ENCODE data around the gene MBTD1.
"Not testable (repeated sequence)": the region's sequence is repeated elsewhere in the genome, so short reads cannot be mapped to it uniquely, and the experiment has no call there.

The MBTD1 gene

DNA sequence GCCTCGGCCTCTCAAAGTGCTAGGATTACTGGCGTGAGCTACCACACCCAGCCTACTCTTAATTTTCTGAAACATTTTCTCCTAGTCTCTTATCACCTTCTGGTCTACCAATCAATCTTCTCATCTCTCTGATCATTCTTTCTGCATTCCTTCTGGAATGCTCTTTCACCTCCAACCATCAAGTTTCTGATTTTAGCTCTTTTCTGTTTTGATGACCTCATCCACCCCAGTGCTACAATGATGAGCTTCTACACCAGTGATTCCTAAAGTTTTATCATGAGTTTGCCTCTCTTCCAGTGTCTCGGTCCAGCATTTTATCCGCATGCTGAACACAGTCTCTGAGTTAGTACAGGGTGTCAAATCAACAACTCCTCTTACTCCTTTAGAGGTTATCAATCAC is 62.1 kb downstream of the MBTD1 start:
- Histone ChIP-seq H3K4me3 (ENCODE audit: insufficient read depth, low read depth, low read length, poor library complexity, severe bottlenecking) (no peak overlapping the region), H3K36me3 (ENCODE audit: control insufficient read depth, insufficient read depth, low read length) (peaks cover 38% of the 10 kb centered on the region), H3K27ac (ENCODE audit: insufficient read depth, low read length, poor library complexity, severe bottlenecking) (no peak overlapping the region), H3K9me3 (ENCODE audit: control insufficient read depth, low read length) (no peaks in the 10 kb centered on the region), H3K27me3 (replicated peaks; ENCODE audit: control insufficient read depth, insufficient read depth, low read length, poor library complexity, severe bottlenecking) (no peaks in the 10 kb centered on the region), H3K4me1 (ENCODE audit: control insufficient read depth, insufficient read depth, low read length, poor library complexity, severe bottlenecking) (peaks cover 10% of the 10 kb centered on the region)
- DNase-seq: no peak

DNA sequence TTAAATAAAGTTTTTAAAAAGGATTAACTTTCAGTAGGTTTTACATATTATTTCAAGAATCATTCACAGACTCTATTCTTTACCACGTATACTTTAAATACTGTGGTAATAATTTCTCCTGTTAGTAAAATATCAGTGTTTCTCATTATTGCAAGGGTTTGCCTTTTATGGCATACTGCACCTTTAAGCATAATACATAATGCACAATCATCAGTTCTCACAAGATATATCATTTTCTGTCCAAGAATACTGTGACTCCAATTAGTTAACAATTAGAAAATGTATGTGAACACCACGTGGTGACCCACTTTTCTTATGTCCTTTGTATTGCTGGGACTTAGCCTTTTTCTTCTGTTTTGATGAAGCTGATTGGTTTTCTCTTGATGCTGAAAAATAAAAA is 68.0 kb downstream of the MBTD1 start:
- Histone ChIP-seq H3K4me1 (ENCODE audit: control insufficient read depth, insufficient read depth, low read length, poor library complexity, severe bottlenecking) (no peaks in the 10 kb centered on the region), H3K9me3 (ENCODE audit: control insufficient read depth, low read length) (no peaks in the 10 kb centered on the region), H3K27ac (ENCODE audit: insufficient read depth, low read length, poor library complexity, severe bottlenecking) (no peak overlapping the region), H3K27me3 (replicated peaks; ENCODE audit: control insufficient read depth, insufficient read depth, low read length, poor library complexity, severe bottlenecking) (no peaks in the 10 kb centered on the region), H3K36me3 (ENCODE audit: control insufficient read depth, insufficient read depth, low read length) (peaks cover 46% of the 10 kb centered on the region), H3K4me3 (ENCODE audit: insufficient read depth, low read depth, low read length, poor library complexity, severe bottlenecking) (no peak overlapping the region)
- no peak for DNase-seq

DNA sequence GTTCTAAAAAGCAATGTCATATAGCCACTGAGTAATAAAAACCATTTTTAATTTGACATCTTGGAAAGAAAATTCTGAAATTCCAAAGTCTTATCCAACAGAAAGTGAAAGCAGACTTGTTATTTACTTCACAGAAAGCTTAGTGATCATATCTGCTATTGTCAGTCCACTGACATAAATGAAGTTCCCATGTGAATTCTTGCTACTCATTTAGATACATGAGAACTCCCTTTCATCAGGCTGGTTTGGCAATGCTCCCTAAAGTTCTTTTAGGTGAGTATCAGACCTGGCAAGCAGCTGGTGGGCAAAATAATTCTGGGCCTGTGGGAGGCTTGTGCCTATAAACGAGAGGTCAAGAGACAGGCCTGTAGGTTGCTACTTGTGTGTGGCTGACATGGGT is 70.2 kb downstream of the MBTD1 start:
- Histone ChIP-seq H3K27me3 (replicated peaks; ENCODE audit: control insufficient read depth, insufficient read depth, low read length, poor library complexity, severe bottlenecking) (no peaks in the 10 kb centered on the region), H3K4me1 (ENCODE audit: control insufficient read depth, insufficient read depth, low read length, poor library complexity, severe bottlenecking) (no peaks in the 10 kb centered on the region), H3K27ac (ENCODE audit: insufficient read depth, low read length, poor library complexity, severe bottlenecking) (no peak overlapping the region), H3K36me3 (ENCODE audit: control insufficient read depth, insufficient read depth, low read length) (peaks cover 40% of the 10 kb centered on the region), H3K9me3 (ENCODE audit: control insufficient read depth, low read length) (no peaks in the 10 kb centered on the region), H3K4me3 (ENCODE audit: insufficient read depth, low read depth, low read length, poor library complexity, severe bottlenecking) (no peak overlapping the region)
- DNase-seq: no peak

DNA sequence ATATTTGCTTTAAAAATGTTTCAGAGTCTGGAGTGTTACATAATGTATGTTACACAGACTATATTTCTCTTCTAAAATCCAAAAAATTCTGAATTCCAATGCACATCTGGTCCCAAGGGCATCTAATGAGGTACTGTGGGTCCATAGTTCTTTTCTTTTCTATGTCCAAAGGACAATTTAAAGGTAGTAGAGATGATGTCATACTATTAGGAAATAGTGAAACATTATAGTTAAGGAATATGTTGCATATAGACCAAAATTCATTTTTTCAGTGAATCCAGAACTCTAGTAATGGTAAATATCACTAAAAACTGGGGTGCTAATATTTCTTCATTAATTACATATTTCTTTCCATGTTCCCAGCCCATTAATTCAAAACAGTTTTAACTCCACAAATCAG is 70.7 kb downstream of the MBTD1 start:
- Histone ChIP-seq H3K9me3 (ENCODE audit: control insufficient read depth, low read length) (no peaks in the 10 kb centered on the region), H3K36me3 (ENCODE audit: control insufficient read depth, insufficient read depth, low read length) (peaks cover 37% of the 10 kb centered on the region), H3K27me3 (replicated peaks; ENCODE audit: control insufficient read depth, insufficient read depth, low read length, poor library complexity, severe bottlenecking) (no peaks in the 10 kb centered on the region), H3K27ac (ENCODE audit: insufficient read depth, low read length, poor library complexity, severe bottlenecking) (no peak overlapping the region), H3K4me3 (ENCODE audit: insufficient read depth, low read depth, low read length, poor library complexity, severe bottlenecking) (no peak overlapping the region), H3K4me1 (ENCODE audit: control insufficient read depth, insufficient read depth, low read length, poor library complexity, severe bottlenecking) (no peaks in the 10 kb centered on the region)
- no peak for DNase-seq

DNA sequence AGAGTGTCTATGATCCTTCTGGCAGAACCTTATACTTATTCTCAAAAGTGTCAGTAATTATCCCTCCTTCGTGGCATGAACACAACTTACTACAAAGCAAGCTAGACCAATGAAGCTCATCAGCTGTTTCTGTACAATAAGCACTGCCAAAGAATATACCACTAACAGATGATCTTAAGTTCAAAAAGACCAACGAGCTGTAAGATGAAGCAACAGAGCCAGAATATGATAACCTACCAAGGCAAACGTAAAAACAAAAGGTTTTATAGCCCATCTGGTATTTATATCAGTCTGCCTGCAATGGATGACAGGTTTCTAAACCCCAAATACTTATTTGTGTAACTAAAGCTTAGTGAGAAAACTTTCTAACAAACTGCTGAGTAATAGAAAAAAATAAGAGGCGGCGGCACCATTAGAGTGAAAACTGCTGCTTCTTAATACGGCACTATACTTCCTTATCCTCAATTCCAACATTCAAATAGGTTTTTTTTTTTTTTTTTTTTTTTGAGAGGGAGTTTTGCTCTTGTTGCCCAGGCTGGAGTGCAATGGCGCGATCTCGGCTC is 71.5 kb downstream of the MBTD1 start:
- no peak for DNase-seq
- no peaks in the 10 kb centered on the region for H3K4me1 ChIP-seq (ENCODE audit: control insufficient read depth, insufficient read depth, low read length, poor library complexity, severe bottlenecking)
- no peaks in the 10 kb centered on the region for H3K9me3 ChIP-seq (ENCODE audit: control insufficient read depth, low read length)
- no peak overlapping the region for H3K4me3 ChIP-seq (ENCODE audit: insufficient read depth, low read depth, low read length, poor library complexity, severe bottlenecking)
- no peak overlapping the region for H3K27ac ChIP-seq (ENCODE audit: insufficient read depth, low read length, poor library complexity, severe bottlenecking)
- H3K36me3 ChIP-seq (ENCODE audit: control insufficient read depth, insufficient read depth, low read length): peaks cover 33% of the 10 kb centered on the region
- no peaks in the 10 kb centered on the region for H3K27me3 ChIP-seq (replicated peaks; ENCODE audit: control insufficient read depth, insufficient read depth, low read length, poor library complexity, severe bottlenecking)

DNA sequence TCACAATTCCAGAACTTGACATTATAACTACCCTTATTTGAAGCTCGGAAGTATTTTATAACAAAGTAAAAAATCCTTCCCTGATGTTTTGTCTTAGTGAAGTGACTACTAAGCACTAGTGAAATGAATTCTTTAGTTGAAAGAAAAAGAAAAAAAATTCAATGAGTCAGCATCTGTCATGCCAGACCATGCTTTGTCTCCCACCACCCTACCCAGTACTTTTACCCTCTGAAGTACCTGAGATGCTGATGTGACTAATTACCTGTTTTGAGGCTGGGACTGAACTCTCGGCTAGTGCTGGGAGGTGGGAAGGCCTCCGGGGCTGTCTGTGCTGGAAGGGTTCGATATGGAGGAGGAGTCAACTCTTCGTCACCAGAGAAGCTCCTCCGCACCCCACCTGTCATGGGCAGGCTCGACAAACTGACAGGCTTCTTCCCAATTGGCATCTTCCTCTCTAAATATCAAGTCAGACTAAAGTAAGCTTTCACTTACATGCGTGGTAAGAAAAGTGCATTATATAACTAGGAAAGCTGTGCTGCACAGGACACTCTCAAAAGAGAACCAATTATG is 74.0 kb downstream of the MBTD1 start:
- no peak for DNase-seq
- Histone ChIP-seq H3K27ac (ENCODE audit: insufficient read depth, low read length, poor library complexity, severe bottlenecking) (no peak overlapping the region), H3K4me1 (ENCODE audit: control insufficient read depth, insufficient read depth, low read length, poor library complexity, severe bottlenecking) (no peaks in the 10 kb centered on the region), H3K27me3 (replicated peaks; ENCODE audit: control insufficient read depth, insufficient read depth, low read length, poor library complexity, severe bottlenecking) (no peaks in the 10 kb centered on the region), H3K4me3 (ENCODE audit: insufficient read depth, low read depth, low read length, poor library complexity, severe bottlenecking) (no peak overlapping the region), H3K36me3 (ENCODE audit: control insufficient read depth, insufficient read depth, low read length) (peaks cover 31% of the 10 kb centered on the region), H3K9me3 (ENCODE audit: control insufficient read depth, low read length) (no peaks in the 10 kb centered on the region)

DNA sequence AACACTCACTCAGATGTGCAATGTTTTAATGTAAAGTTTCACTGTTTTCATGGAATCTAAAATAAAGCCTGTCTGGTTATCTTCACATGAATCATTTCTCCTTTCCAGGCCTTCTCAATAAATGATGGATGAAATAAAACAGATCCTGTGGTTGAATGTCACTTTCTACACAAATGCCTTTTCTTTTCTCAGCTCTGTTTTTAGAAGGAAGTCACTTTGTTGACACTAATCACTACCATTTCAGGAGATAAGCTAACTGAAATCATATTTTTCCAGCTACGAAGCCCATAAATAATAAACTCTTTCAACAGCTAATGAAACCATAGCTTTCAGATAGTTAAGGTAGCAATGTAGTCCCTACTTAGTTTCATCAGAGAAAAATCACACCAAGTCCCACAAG is 75.7 kb downstream of the MBTD1 start:
- no peak overlapping the region for H3K4me3 ChIP-seq (ENCODE audit: insufficient read depth, low read depth, low read length, poor library complexity, severe bottlenecking)
- no peaks in the 10 kb centered on the region for H3K9me3 ChIP-seq (ENCODE audit: control insufficient read depth, low read length)
- H3K4me1 ChIP-seq (ENCODE audit: control insufficient read depth, insufficient read depth, low read length, poor library complexity, severe bottlenecking): no peaks in the 10 kb centered on the region
- no peak overlapping the region for H3K27ac ChIP-seq (ENCODE audit: insufficient read depth, low read length, poor library complexity, severe bottlenecking)
- H3K27me3 ChIP-seq (replicated peaks; ENCODE audit: control insufficient read depth, insufficient read depth, low read length, poor library complexity, severe bottlenecking): no peaks in the 10 kb centered on the region
- H3K36me3 ChIP-seq (ENCODE audit: control insufficient read depth, insufficient read depth, low read length): peaks cover 21% of the 10 kb centered on the region
- no peak for DNase-seq

DNA sequence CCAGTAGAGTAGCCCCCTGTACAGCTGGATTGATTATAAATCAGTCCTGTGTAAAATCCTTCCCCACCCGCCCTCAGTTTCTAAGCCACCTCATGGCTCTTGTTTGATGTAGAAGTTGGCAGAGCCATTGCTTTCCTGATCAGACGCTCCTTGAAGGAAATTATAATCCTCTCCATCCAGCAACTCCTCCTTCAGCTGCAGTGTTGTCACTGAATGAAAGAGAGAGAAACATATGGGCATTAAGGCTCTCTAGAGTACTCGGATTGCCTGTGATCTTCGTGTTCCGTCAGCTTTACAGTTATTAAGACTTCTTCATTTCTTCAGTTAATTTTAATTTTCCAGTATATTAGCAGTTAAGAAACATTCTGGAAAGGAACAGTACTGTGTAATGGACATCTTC is 79.4 kb downstream of the MBTD1 start:
- no peak overlapping the region for H3K4me3 ChIP-seq (ENCODE audit: insufficient read depth, low read depth, low read length, poor library complexity, severe bottlenecking)
- H3K27ac ChIP-seq (ENCODE audit: insufficient read depth, low read length, poor library complexity, severe bottlenecking): no peak overlapping the region
- H3K4me1 ChIP-seq (ENCODE audit: control insufficient read depth, insufficient read depth, low read length, poor library complexity, severe bottlenecking): no peaks in the 10 kb centered on the region
- H3K9me3 ChIP-seq (ENCODE audit: control insufficient read depth, low read length): no peaks in the 10 kb centered on the region
- no peaks in the 10 kb centered on the region for H3K27me3 ChIP-seq (replicated peaks; ENCODE audit: control insufficient read depth, insufficient read depth, low read length, poor library complexity, severe bottlenecking)
- no peak for DNase-seq
- H3K36me3 ChIP-seq (ENCODE audit: control insufficient read depth, insufficient read depth, low read length): peaks cover 17% of the 10 kb centered on the region

DNA sequence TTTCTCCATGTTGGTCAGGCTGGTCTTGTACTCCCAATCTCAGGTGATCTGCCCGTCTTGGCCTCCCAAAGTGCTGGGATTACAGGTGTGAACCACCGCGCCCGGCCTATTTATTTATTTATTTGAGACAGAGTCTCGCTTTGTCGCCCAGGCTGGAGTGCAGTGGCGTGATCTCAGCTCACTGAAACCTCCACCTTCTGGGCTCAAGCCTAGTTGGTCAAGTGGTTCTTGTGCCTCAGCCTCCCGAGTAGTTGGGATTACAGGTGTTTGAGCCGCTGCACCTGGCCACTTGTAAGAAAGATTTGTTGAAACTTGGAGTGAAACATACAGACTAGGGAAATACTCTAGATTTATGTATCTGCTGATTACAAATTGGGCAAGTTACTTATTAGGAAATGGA is 87.8 kb downstream of the MBTD1 start:
- H3K27ac ChIP-seq (ENCODE audit: insufficient read depth, low read length, poor library complexity, severe bottlenecking); H3K4me1 ChIP-seq (ENCODE audit: control insufficient read depth, insufficient read depth, low read length, poor library complexity, severe bottlenecking); H3K27me3 ChIP-seq (replicated peaks; ENCODE audit: control insufficient read depth, insufficient read depth, low read length, poor library complexity, severe bottlenecking); H3K9me3 ChIP-seq (ENCODE audit: control insufficient read depth, low read length); DNase-seq; H3K4me3 ChIP-seq (ENCODE audit: insufficient read depth, low read depth, low read length, poor library complexity, severe bottlenecking): not testable (repeated sequence)
- H3K36me3 ChIP-seq (ENCODE audit: control insufficient read depth, insufficient read depth, low read length): peaks cover 18% of the 10 kb centered on the region

DNA sequence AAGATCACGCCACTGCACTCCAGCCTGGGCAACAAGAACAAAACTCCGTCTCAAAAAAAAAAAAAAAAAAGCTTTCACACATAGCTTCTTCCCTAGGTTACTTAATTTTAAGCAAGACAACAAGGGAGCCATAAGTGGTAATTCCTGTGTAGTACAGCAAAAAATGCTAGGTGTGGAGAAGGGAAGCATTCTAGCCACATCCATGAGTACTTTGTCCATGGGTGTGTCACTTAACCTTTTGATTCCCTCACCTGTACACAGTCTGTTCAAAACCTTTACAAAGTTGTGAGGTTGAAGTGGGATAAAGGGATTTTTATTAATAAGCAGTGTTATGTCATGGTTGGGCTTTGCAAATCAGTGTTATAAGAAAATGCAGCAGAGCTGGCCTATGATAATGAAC is 89.1 kb downstream of the MBTD1 start:
- no peaks in the 10 kb centered on the region for H3K9me3 ChIP-seq (ENCODE audit: control insufficient read depth, low read length)
- H3K4me1 ChIP-seq (ENCODE audit: control insufficient read depth, insufficient read depth, low read length, poor library complexity, severe bottlenecking): no peaks in the 10 kb centered on the region
- peaks cover 18% of the 10 kb centered on the region for H3K36me3 ChIP-seq (ENCODE audit: control insufficient read depth, insufficient read depth, low read length)
- H3K27me3 ChIP-seq (replicated peaks; ENCODE audit: control insufficient read depth, insufficient read depth, low read length, poor library complexity, severe bottlenecking): no peaks in the 10 kb centered on the region
- DNase-seq: no peak
- H3K4me3 ChIP-seq (ENCODE audit: insufficient read depth, low read depth, low read length, poor library complexity, severe bottlenecking): no peak overlapping the region
- H3K27ac ChIP-seq (ENCODE audit: insufficient read depth, low read length, poor library complexity, severe bottlenecking): no peak overlapping the region

Data from effector memory CD4-positive, alpha-beta T cell (primary cell).